ENCODE results near the gene FBN2. TPM values are rescaled to one million over a fixed set of nuclear protein-coding genes. Genes with fewer than 3 reads are reported as not detected.

Gene FBN2
- total and polyA plus RNA-seq, 2 of the 4 experiments (the other 2 are of a cell fraction) = 26.7 to 69.0 TPM

- H3K27me3 ChIP-seq (ENCODE audit: control insufficient read depth, insufficient read depth, low read length) = no peaks in the 10 kb centered on the region
- intact Hi-C loops (cut with micrococcal nuclease) = no loop called here
- POLR2A ChIA-PET (ENCODE audit: unreplicated experiment) = no interaction called here
These were observed 21.1 kb downstream of the FBN2 start for GRCh38 chr5:128516978-128517377.

More at GRCh38 chr5:128516978-128517377, 21.1 kb downstream of the FBN2 start:
- Histone ChIP-seq H2AK5ac (ENCODE audit: low read depth, low read length) (no peak overlapping the region), H2AFZ (replicated peaks; ENCODE audit: low read length, poor library complexity) (no peak overlapping the region), H4K5ac (ENCODE audit: low read depth, low read length) (no peak overlapping the region), H4K91ac (ENCODE audit: insufficient read depth, low read depth, low read length) (no peak overlapping the region), H3K56ac (ENCODE audit: extremely low read depth, insufficient read depth, low read length) (no peak overlapping the region), H2BK20ac (ENCODE audit: low read depth, low read length) (no peak overlapping the region), H4K8ac (ENCODE audit: low read depth in 2 of 2, low read length in 2 of 2) (no peak overlapping the region), H3K14ac (replicated peaks; ENCODE audit: low read depth, low read length) (no peak overlapping the region), H3K9ac (ENCODE audit: low read depth, low read length) (no peak overlapping the region), H2BK5ac (ENCODE audit: low read depth, low read length, poor library complexity, severe bottlenecking) (no peak overlapping the region), H3K9me1 (ENCODE audit: insufficient read depth, low read length) (peaks cover 3% of the 10 kb centered on the region; the same call in 1 of the 2 replicates), H3K18ac (ENCODE audit: low read depth, low read length) (no peak overlapping the region), H2BK120ac (ENCODE audit: low read depth, low read length) (no peak overlapping the region), H3K36me3 (ENCODE audit: control insufficient read depth, insufficient read depth, low read length) (peaks cover 17% of the 10 kb centered on the region), H4K20me1 (ENCODE audit: insufficient read depth, low read length) (peaks cover 2% of the 10 kb centered on the region; the same call in 1 of the 2 replicates), H3K4me2 (ENCODE audit: low read depth, low read length) (no peak overlapping the region), H3K9me3 (ENCODE audit: control insufficient read depth, insufficient read depth, low read length) (no peaks in the 10 kb centered on the region), H2BK15ac (ENCODE audit: low read depth, low read length) (no peak overlapping the region), H2AK9ac (replicated peaks; ENCODE audit: low read depth, low read length, poor library complexity) (no peak overlapping the region), H3K4me3 (ENCODE audit: insufficient read depth, low read depth, low read length) (no peak overlapping the region), H3K4ac (ENCODE audit: low read depth, low read length) (no peak overlapping the region), H3K79me1 (ENCODE audit: low read depth in 1 of 2, low read length in 2 of 2) (peaks cover 0 to 4% of the 10 kb centered on the region in 2 experiments; a peak in 1 of 4 replicates), H3K27ac (ENCODE audit: insufficient read depth, low read length) (no peak overlapping the region), H3K4me1 (ENCODE audit: control insufficient read depth, insufficient read depth, low read length) (no peaks in the 10 kb centered on the region; the same call in 1 of the 2 replicates), H3K23ac (ENCODE audit: low read depth, low read length) (no peak overlapping the region)
- in situ Hi-C loops (cut with MboI; ENCODE audit: low sequenced_read_pairs) (loop anchor here (25.0 kb wide), 1 partner anchor 320 kb away; no protein-coding TSS in a partner anchor), dilution Hi-C loops (cut with HindIII; ENCODE audit: low sequenced_read_pairs, unreplicated experiment) (no loop called here)
- CTCF ChIA-PET = interaction anchor here (0.5 to 1.6 kb wide), 2 partner anchors 19 to 58 kb away, joined by 3 to 5 read pairs; no protein-coding TSS in a partner anchor
- WGBS, 2 experiments (ENCODE audit: extremely low coverage in 2 of 2, insufficient read length in 1 of 2) = no CpG with 5 or more reads among the region's 1 CpG
- BruUV-seq (replicated peaks) = no TSS peak
- DNase-seq (no peak), ATAC-seq (ENCODE audit: low read depth) (no peak)
- TF ChIP-seq NFE2L2 (IDR thresholded peaks at IDR 0.05; ENCODE audit: low read depth, low read length) (no peak), MAZ (IDR thresholded peaks at IDR 0.05; ENCODE audit: borderline replicate concordance, low read depth, low read length) (no peak), ELK1 (IDR thresholded peaks at IDR 0.05; ENCODE audit: borderline replicate concordance, low read depth, low read length) (no peak), SMC3 (IDR thresholded peaks at IDR 0.05; ENCODE audit: low read depth, low read length) (no peak), POLR2A (IDR thresholded peaks at IDR 0.05; ENCODE audit: low read depth, low read length) (no peak), MXI1 (IDR thresholded peaks at IDR 0.05; ENCODE audit: borderline replicate concordance, low read depth, low read length) (no peak), CEBPB (IDR thresholded peaks at IDR 0.05; ENCODE audit: low read depth, low read length) (no peak), RFX5 (IDR thresholded peaks at IDR 0.05; ENCODE audit: low read depth, low read length) (no peak), FOS (IDR thresholded peaks at IDR 0.05; ENCODE audit: low read depth, low read length) (no peak), CTCF (conservative IDR thresholded peaks at IDR 0.05; ENCODE audit: low read depth, low read length) (no peak), RCOR1 (IDR thresholded peaks at IDR 0.05; ENCODE audit: insufficient replicate concordance, low read length) (no peak), USF2 (IDR thresholded peaks at IDR 0.05; ENCODE audit: low read depth, low read length) (no peak), RAD21 (IDR thresholded peaks at IDR 0.05; ENCODE audit: low read length) (no peak), MAFK (IDR thresholded peaks at IDR 0.05; ENCODE audit: low read depth, low read length) (no peak), CHD1 (IDR thresholded peaks at IDR 0.05; ENCODE audit: low read depth, low read length) (no peak), BHLHE40 (IDR thresholded peaks at IDR 0.05; ENCODE audit: low read depth, low read length) (no peak)
